Thymus (tissue), 11 donors: ENCODE data around the gene PCDHB14. TPM values are rescaled to one million over a fixed set of nuclear protein-coding genes. Genes with fewer than 3 reads are reported as not detected.
"Not testable (repeated sequence)": the region's sequence is repeated elsewhere in the genome, so short reads cannot be mapped to it uniquely, and the experiment has no call there.

Experiments used
- DNase-seq, 9 donors: peaks; one replicate each; pipeline ENCODE4 v3.0.0-alpha.2; 2013; ENCODE audit warnings: low spot score in 9 of 9, low read depth in 6 of 9, missing footprints in 1 of 9
- H3K27ac ChIP-seq, 2 donors: one replicate each; pipeline ENCODE4 v1.5.1; 2013; ENCODE audit warnings: control low read depth in 1 of 2, low read depth in 1 of 2, low read length in 1 of 2, mild to moderate bottlenecking in 1 of 2, moderate library complexity in 1 of 2
- H3K27me3 ChIP-seq, 2 donors: one replicate each; pipeline ENCODE4 v1.5.1; 2013; ENCODE audit warnings: low read length in 1 of 2; ENCODE audit not compliant: control insufficient read depth in 2 of 2, insufficient read depth in 1 of 2
- H3K36me3 ChIP-seq, 2 donors: one replicate each; pipeline ENCODE4 v1.5.1; 2013; ENCODE audit warnings: low read length in 1 of 2, mild to moderate bottlenecking in 1 of 2, moderate library complexity in 1 of 2; ENCODE audit not compliant: control insufficient read depth in 2 of 2, insufficient read depth in 2 of 2
- H3K4me1 ChIP-seq, 2 donors: one replicate each; pipeline ENCODE4 v1.5.1; 2013; ENCODE audit warnings: low read length in 2 of 2; ENCODE audit not compliant: control insufficient read depth in 2 of 2, insufficient read depth in 2 of 2
- H3K4me3 ChIP-seq, 2 donors: one replicate each; pipeline ENCODE4 v1.5.1; 2013; ENCODE audit warnings: low read length in 2 of 2, control low read depth in 1 of 2, mild to moderate bottlenecking in 1 of 2
- H3K9me3 ChIP-seq, 2 donors: one replicate each; pipeline ENCODE4 v1.5.1; 2013; ENCODE audit warnings: low read length in 1 of 2, mild to moderate bottlenecking in 1 of 2; ENCODE audit not compliant: control insufficient read depth in 2 of 2, insufficient read depth in 1 of 2
- WGBS: extraction: QIAGEN DNeasy Blood & Tissue Kit; methylation state at CpG from one replicate; pipeline ENCODE4 v1.1.7; 2013; 5-methylcytosine and 5-hydroxymethylcytosine counted together
- polyA plus RNA-seq: library from polyadenylated mRNA; stranded (reverse); fragments of 200-250 nt; gene quantifications from one replicate; pipeline ENCODE4 v1.2.3, GENCODE V29; 2013
- total RNA-seq: library from RNA; stranded (reverse); fragments of 120-200 nt; gene quantifications from one replicate; pipeline ENCODE4 v1.2.4, GENCODE V29; 2013
- donor health status: healthy.

Gene PCDHB14
- total and polyA plus RNA-seq, 2 donors: 0.38 to 0.87 TPM

DNA sequence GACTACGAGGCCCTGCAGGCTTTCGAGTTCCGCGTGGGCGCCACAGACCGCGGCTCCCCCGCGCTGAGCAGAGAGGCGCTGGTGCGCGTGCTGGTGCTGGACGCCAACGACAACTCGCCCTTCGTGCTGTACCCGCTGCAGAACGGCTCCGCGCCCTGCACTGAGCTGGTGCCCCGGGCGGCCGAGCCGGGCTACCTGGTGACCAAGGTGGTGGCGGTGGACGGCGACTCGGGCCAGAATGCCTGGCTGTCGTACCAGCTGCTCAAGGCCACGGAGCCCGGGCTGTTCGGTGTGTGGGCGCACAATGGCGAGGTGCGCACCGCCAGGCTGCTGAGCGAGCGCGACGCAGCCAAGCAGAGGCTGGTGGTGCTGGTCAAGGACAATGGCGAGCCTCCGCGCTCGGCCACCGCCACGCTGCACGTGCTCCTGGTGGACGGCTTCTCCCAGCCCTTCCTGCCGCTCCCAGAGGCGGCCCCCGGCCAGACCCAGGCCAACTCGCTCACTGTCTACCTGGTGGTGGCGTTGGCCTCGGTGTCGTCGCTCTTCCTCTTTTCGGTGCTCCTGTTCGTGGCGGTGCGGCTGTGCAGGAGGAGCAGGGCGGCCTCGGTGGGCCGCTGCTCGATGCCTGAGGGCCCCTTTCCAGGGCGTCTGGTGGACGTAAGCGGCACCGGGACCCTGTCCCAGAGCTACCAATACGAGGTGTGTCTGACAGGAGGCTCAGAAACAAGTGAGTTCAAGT lies 38.9 kb upstream of the PCDHB14 start:
- not testable (repeated sequence) for DNase-seq, H3K36me3 ChIP-seq, H3K9me3 ChIP-seq, H3K4me3 ChIP-seq, H3K27ac ChIP-seq, H3K4me1 ChIP-seq
- 46% methylated on average over 46 of the region's 69 CpGs for WGBS
- H3K27me3 ChIP-seq: peaks cover 0 to 37% of the 10 kb centered on the region in 2 donors

DNA sequence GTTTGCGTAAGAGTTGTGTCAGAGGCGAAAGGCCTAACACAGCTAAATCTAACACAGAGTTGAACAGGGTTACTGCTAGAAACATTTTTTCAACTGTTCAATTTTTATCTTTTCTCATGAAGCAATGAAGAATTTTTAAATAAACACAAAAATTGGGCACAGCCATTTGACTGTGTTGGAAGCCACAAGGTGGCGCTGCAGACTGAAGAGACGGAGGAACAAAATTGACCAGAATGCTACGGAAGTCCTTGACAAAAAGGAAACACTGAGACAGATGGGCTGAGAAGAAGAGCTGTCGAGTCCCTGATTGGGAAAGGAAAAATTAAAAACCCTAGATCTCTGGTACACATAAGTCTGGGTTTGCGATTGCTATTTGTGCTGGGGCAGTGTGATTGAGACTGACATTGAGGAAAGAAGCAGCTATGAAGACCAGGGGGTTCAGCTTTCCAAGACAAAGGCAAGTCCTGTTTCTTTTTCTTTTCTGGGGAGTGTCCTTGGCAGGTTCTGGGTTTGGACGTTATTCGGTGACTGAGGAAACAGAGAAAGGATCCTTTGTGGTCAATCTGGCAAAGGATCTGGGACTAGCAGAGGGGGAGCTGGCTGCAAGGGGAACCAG lies 36.1 kb upstream of the PCDHB14 start, which contains the start of gene PCDHB9:
Gene PCDHB9 (plus strand): TSS at position 265 of the 616 bp plus-strand sequence. CDS start 158 bp downstream, at position 423.
- no peak within 1 kb of the TSS for H3K27ac ChIP-seq
- H3K4me1 ChIP-seq: no peaks in the 10 kb centered on the region
- 21% methylated on average over 9 of the region's 9 CpGs for WGBS
- no peaks in the 10 kb centered on the region for H3K36me3 ChIP-seq
- peak in 2 of 9 donors; percentile 4 to 18 for DNase-seq
- H3K9me3 ChIP-seq: peaks cover 2 to 8% of the 10 kb centered on the region in 2 donors
- H3K27me3 ChIP-seq: peaks cover 0 to 38% of the 10 kb centered on the region in 2 donors
- no peak within 1 kb of the TSS for H3K4me3 ChIP-seq

GRCh38 chr5:141188682-141189081 lies 34.5 kb upstream of the PCDHB14 start:
- not testable (repeated sequence) for H3K9me3 ChIP-seq

DNA sequence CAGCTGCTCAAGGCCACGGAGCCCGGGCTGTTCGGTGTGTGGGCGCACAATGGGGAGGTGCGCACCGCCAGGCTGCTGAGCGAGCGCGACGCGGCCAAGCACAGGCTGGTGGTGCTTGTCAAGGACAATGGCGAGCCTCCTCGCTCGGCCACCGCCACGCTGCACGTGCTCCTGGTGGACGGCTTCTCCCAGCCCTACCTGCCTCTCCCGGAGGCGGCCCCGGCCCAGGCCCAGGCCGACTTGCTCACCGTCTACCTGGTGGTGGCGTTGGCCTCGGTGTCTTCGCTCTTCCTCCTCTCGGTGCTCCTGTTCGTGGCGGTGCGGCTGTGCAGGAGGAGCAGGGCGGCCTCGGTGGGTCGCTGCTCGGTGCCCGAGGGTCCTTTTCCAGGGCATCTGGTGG lies 34.0 kb upstream of the PCDHB14 start:
- not testable (repeated sequence) for H3K4me1 ChIP-seq, H3K9me3 ChIP-seq, H3K27ac ChIP-seq, DNase-seq, H3K36me3 ChIP-seq, H3K4me3 ChIP-seq
- H3K27me3 ChIP-seq: peaks cover 0 to 26% of the 10 kb centered on the region in 2 donors
- WGBS: 39% methylated on average over 31 of the region's 35 CpGs

More at GRCh38 chr5:141188682-141189081, 34.5 kb upstream of the PCDHB14 start:
- DNase-seq, H3K4me3 ChIP-seq, H3K36me3 ChIP-seq, H3K4me1 ChIP-seq, H3K27ac ChIP-seq: not testable (repeated sequence)
- peaks cover 0 to 27% of the 10 kb centered on the region in 2 donors for H3K27me3 ChIP-seq
- WGBS: 45% methylated on average over 28 of the region's 37 CpGs

- no peaks in the 10 kb centered on the region for H3K36me3 ChIP-seq
- no peaks in the 10 kb centered on the region for H3K4me1 ChIP-seq
- no peaks in the 10 kb centered on the region for H3K9me3 ChIP-seq
- 12% methylated on average over 10 of the region's 10 CpGs for WGBS
- no peak within 1 kb of the TSS for H3K4me3 ChIP-seq
- DNase-seq: peak in 1 of 9 donors; percentile 4
- H3K27me3 ChIP-seq: peaks cover 0 to 17% of the 10 kb centered on the region in 2 donors
- no peak within 1 kb of the TSS for H3K27ac ChIP-seq
Observed at GRCh38 chr5:141192110-141192725, 30.9 kb upstream of the PCDHB14 start, which contains the start of gene PCDHB10. Gene PCDHB10, plus strand, starts transcription at chr5:141192353. Its CDS starts 200 bp downstream, at chr5:141192553.

DNA sequence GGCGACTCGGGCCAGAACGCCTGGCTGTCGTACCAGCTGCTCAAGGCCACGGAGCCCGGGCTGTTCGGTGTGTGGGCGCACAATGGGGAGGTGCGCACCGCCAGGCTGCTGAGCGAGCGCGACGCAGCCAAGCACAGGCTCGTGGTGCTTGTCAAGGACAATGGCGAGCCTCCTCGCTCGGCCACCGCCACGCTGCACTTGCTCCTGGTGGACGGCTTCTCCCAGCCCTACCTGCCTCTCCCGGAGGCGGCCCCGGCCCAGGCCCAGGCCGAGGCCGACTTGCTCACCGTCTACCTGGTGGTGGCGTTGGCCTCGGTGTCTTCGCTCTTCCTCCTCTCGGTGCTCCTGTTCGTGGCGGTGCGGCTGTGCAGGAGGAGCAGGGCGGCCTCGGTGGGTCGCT lies 28.8 kb upstream of the PCDHB14 start:
- H3K36me3 ChIP-seq, H3K4me1 ChIP-seq, DNase-seq, H3K4me3 ChIP-seq, H3K9me3 ChIP-seq, H3K27ac ChIP-seq: not testable (repeated sequence)
- WGBS: 32% methylated on average over 20 of the region's 37 CpGs
- H3K27me3 ChIP-seq: peaks cover 0 to 11% of the 10 kb centered on the region in 2 donors

DNA sequence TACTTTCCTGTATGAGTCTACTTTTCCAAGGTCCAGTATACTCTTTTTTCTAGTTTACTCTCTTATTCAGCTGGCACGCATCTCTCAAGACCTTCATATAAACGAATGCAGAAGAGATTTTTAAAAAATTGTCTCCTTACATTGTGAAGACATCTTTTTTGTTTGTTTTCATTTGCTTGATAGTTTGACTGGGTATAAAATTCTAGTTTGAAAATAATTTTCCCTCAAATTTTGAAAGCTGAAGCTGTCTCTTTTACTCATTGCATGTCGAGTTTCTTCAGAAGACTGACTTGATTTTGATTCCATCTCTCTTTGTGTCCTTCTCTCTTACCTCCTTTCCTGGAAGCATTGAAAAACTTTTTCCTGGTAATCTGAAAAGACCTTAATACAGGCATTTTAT lies 26.8 kb upstream of the PCDHB14 start:
- H3K4me1 ChIP-seq: no peaks in the 10 kb centered on the region
- H3K27ac ChIP-seq: no peak overlapping the region
- H3K27me3 ChIP-seq: peaks cover 0 to 14% of the 10 kb centered on the region in 2 donors
- no peaks in the 10 kb centered on the region for H3K36me3 ChIP-seq
- 42% methylated on average over 3 of the region's 3 CpGs for WGBS
- DNase-seq: no peak
- no peak overlapping the region for H3K4me3 ChIP-seq
- peaks cover 0 to 4% of the 10 kb centered on the region in 2 donors for H3K9me3 ChIP-seq

DNA sequence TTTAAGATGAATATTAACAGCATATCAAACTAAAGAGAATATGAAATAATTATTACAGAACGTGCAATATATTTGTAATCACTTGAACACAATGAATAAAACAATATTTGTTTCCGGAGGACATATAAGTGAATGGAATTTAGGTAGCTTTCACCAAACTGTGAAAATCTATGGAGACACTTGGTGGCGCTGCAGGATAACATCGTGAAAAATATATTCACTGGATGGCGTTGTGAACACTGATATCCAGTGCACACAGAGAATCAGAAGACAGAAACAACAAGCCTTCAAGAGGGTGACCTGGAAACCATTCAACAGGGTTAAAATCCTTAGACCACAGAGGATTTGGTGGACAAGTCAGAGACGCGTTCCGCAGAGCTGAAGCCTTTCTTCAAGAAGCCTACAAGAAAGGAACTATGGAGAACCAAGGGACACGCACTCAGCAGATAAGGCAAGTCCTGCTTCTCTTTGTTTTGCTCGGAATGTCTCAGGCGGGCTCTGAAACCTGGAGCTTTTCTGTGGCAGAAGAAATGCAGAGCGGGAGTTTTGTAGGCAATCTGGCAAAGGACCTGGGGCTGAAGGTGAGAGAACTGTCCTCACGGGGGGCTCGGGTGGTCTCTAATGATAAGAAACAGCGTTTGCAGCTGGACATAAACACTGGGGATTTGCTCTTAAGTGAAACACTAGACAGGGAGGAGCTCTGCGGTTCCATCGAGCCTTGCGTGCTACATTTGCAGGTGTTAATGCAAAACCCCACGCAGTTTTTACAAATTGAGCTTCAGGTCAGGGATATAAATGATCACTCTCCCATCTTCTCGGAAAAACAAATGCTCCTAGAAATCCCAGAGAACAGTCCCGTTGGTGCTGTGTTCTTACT lies 23.5 kb upstream of the PCDHB14 start, which contains the start of gene PCDHB11:
Gene PCDHB11 (plus strand): TSS at position 269 of the 877 bp plus-strand sequence. CDS start 148 bp downstream, at position 417.
- DNase-seq: no peak
- Histone ChIP-seq H3K27ac (no peak within 1 kb of the TSS), H3K4me1 (no peaks in the 10 kb centered on the region), H3K4me3 (no peak within 1 kb of the TSS), H3K36me3 (no peaks in the 10 kb centered on the region), H3K9me3 (peaks cover 0 to 4% of the 10 kb centered on the region in 2 donors), H3K27me3 (peaks cover 0 to 19% of the 10 kb centered on the region in 2 donors)
- WGBS: 43% methylated on average over 21 of the region's 21 CpGs
